Stimulated activated CD4-positive, alpha-beta T cell treated with anti-CD3 and anti-CD28 coated beads, Interleukin-4, amount 100 ng/mL, for 48 hours (primary cell): ENCODE results near the gene FAM228B.

ENCODE experiments used
- DNase-seq, 2 donors: peaks; one replicate each; pipeline ENCODE4 v3.0.0-alpha.2; 2020; ENCODE audit warnings: low read depth in 2 of 2

Gene FAM228B

DNA sequence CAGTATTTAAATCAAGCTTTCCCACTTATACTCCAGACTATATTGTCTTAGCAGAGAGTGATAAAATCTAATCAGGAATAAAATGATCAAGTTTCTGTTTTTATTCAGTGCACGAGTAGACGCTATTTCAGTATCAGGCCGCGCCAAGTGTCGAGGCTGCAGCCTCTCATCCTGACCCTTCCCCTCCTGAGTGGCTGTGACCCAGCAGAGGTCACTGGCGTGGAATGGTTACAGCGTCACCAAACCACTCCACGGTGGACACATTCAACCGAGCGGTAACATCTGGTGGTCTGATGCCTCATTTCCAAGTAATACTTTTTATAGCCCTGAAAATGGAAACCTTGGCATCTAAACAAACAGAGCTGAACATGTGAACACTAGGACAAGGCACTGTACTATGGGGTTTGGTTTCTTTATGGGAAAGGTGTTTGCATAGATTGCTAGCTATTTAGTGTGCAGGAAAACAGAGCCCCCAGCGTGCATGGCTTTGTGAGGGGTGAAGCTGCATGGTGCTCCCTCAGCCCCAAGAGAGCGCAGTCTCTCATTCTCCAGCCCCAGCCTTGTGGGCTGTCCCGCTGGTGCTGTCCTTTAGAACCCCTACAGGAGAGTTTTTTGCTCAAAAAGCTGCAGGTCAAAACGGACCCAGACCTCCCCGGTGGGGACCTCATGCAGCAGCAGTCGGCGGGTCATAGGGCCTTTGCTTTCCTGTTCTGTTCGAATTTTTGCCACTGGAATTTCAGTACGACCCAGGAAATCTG is 79.9 kb downstream of the FAM228B start:
- no peak for DNase-seq

DNA sequence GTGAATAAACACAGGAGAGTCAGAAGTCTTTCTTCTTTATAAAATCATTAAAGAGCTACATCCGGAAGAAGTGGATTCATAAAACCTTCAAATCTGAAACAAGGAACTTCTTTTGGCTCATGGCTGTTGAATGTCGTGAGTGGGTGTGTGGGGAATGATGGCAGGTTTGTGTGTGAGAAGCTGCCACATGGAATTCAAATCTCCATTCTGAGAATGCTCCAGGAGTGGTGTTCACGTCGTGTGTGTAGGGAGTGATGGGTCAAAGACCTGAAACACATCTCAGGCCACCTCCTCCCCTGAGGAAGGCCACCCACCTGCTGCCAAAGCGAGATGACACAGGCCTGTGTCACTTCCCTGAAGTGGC is 80.5 kb downstream of the FAM228B start:
- no peak for DNase-seq

DNA sequence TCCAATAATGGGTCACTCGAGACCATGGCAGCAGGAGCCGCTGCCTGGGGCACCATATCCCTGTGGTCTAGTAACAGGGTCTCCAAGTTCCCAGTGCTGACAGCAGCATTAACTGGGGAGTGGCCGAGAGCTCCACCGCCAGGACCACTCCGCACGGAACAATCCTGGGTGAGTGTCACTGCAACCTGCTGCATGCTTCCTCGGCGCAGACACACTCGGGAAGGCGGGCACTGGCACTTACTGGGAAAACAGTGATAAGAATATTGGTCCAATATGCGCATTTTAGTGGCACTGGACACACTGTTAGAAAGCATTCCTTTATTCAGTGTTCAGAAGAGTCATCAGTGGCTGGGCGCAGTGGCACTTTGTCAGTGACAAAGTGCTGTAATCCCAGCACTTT is 81.2 kb downstream of the FAM228B start:
- no peak for DNase-seq

DNA sequence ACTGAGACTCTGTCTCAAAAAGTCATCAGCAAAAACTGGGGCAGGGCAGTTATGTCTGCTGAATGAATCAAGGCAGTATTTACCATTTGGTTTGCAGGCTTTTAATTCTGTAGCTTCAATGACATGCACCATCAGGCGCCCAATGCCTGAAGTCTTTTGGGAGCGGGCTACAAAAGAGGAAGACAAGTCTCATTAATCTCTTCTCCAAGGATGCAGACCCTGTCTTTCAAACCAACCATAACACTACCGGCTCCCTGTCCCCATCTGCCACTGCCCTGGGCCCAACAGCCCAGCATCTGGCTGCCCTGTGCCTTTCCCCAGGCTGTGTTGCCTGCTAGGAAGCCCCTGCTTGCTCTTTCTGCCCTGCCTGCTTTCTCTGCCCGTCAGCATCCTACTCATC is 81.9 kb downstream of the FAM228B start:
- DNase-seq: no peak

DNA sequence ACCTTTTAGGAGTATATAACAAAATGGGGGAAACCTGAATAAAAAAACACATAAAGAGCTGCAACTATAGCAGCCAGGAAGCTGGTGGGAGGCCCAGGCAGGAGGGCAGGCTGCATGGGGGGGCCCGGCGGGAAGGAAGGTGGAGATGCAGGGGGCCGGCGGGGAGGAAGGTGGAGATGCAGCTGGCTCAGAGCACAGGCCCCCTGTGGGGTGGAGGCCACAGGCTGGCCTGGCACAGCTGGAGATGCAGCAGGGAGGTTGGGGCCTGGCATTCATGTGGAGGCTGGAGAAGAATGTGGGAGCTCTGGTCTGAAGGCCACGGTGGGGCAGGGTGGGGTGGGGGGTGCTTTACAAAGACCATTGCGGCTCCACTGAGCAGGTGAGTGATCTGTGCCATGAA is 83.0 kb downstream of the FAM228B start:
- no peak for DNase-seq

DNA sequence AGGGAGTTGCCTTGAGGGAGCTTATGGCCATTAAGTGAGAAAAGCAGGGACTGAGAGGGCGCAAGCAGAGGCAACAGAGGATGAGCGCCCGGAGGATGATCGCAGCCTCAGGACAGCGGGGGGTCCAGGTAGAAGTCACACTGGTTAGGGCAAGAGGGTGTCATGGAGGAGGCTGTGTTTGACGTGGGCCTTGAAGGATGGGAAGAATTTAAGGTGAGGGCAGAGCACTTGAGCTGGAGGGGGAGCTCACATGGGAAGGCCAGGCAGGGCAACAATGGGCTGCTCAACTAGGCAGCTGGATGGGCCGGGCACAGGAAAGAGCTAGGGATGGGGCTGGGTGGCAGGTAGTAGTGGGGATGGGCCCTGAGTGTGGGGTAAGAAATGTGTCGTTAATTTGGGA is 83.4 kb downstream of the FAM228B start:
- DNase-seq: no peak

DNA sequence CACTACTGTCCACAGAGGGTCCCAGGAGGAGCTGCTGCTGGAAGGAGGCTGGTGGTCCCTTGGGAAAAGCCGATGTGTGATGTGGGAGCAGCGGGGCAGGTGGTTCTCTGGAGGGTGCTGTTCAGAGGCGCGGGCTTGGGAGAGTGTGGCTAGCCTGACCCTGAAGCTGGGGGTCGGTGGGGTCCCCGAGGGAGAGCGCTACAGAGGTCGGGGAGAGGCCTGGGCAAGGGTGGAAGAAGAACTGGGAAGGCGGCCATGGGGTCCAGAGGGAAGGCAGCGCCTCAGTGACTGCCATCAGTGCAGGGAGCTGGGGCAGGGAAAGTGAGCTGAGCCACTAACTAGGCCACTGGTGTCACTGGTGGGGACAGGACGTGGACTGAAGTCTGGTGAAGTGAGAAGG is 84.1 kb downstream of the FAM228B start:
- no peak for DNase-seq

DNA sequence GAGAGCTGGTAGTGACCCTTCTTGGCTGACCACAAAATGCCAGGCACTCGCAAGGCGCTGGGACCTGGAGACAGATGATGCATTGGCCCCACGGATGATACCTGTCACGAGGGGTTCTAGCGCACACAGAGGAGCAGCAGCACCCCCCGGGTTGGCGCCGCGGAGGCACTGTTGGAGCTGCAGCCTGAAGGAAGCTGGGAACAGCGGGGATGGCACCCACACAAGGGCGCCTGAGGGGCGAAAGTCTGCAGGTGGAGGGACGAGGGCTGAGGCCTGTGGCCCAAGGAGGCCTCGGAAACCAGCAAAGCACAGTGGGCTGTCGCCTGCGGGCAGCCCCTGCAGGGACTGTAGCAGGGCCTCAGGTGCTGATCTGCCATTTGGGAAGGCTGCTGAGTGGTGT is 85.2 kb downstream of the FAM228B start:
- DNase-seq: no peak

DNA sequence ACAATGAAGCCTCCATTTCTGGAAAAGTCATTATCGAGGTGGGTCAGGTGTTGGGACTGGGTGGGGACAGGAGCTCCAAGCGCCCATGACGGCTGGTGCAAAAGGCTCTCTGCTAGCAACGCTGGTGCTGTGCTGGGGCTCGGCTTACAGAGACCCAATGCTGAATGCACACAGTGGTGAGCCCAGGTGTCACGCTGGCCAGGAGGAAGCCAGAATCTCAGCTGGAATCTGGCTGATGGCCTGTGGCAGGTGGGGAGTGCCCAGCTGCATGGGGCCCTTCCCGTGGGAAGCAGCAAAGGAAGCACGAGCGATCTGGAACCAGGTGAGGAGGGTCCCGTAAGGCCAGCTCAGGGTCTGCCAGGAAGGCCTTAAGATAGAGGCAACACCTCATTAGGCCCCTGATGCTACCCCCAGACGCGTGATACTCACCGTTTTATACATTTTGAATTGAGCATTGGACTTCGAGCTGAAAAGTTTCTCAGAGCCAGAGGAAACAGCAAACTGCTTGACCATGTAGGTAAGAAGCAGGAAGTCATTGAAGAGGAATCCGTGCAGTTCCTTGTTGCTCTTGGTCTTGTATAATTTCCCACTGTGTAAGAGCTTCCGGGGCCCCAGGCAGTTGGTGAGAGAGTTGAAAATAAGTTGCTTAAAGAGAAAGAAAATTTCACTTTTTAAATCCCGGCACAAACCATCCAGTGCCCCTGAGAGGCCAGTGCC is 86.3 kb downstream of the FAM228B start:
- no peak for DNase-seq

DNA sequence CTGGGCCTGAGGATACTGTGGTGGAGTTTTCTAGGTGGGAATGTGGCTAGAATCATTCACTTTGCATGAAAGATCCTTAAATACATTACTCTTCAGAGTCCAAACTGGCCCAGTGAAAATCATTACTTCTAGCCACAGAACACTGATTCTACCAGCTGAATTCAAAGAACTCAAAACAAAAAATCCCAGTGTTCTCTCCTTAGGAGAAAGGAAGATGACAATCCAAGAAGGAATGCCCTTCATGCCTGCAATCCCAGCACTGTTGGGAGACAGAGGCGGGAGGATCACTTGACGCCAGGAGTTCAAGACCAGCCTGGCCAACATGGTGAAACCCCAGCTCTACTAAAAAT is 86.8 kb downstream of the FAM228B start:
- DNase-seq: no peak

DNA sequence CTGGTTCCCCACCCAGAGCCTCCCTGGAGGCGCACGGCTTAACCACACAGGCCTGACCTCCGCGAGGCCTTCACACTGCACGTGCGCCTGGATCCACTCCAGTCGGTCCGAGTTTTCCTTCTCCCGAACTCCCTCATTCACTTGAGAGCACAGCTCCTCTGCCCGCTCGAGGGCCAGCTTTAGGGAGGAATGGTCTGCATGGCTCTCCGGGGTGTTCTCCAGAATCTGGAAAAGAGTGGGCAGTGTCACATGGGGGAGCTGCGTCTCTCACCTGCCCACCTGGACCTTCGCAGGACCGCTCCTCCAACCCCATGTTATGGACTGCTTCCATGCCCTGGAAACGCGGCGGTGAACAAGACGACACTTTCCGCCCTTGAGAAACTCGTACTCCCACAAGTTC is 87.5 kb downstream of the FAM228B start:
- DNase-seq: no peak

DNA sequence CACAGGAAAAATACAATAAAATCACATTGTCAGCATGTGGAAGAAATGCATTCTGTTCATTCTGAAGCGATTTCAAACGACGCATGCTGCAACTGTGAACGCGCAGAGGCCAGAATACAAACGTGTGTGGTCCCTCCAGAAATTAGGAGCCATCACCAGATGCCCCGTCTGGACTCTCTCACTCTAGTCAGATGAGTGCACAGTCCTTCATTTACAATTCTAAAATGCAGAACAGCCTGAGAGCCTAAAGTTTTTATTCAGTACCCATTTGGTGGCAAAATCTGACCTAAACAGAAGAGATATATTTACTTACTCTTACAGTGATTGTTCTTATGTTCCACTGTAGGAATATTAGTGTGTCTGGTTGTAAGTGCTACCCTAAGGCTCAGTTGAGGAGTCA is 88.1 kb downstream of the FAM228B start:
- DNase-seq: no peak

DNA sequence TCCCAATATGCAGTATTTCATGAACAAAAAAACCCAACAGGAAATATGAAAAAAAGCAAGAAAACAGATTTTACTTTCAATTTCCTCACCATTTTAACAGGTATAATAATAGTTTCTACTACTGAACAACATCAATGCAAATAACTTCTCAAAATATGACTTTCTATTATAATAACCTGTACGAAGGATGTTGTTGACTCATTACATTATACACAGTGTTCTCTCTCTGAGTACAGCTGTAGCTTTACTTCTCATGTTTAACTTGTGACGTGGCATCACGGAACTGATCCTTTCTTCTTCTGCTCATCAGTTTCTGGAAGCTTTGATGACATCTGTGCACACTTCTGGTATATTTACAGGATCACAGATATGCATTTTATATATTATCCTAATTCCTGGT is 91.6 kb downstream of the FAM228B start:
- DNase-seq: no peak
